Mucosa of descending colon (tissue), 3 donors: ENCODE measurements around the gene FBXO22. TPM values are rescaled to one million over a fixed set of nuclear protein-coding genes. Genes with fewer than 3 reads are reported as not detected.

Experiments used
- ATAC-seq: fragments of 200-7000 bp; cut with Tn5 transposase; one replicate; pipeline ENCODE4 v1.9.1; 2020; ENCODE audit warnings: mild to moderate bottlenecking, moderate library complexity
- DNase-seq, 3 donors: peaks; one replicate each; pipeline ENCODE4 v3.0.0-alpha.2; 2020
- H3K36me3 ChIP-seq: fragments of 200-600 bp; one replicate; pipeline ENCODE4 v1.8.0; 2021; ENCODE audit warnings: low read depth, mild to moderate bottlenecking
- H3K4me1 ChIP-seq: fragments of 200-600 bp; one replicate; pipeline ENCODE4 v1.8.0; 2021; ENCODE audit warnings: low read depth, mild to moderate bottlenecking
- H3K4me3 ChIP-seq: fragments of 200-600 bp; one replicate; pipeline ENCODE4 v1.8.0; 2021; ENCODE audit warnings: mild to moderate bottlenecking
- H3K9me3 ChIP-seq: fragments of 200-600 bp; one replicate; pipeline ENCODE4 v1.8.0; 2021; ENCODE audit warnings: mild to moderate bottlenecking
- CTCF ChIP-seq: fragments of 200-600 bp; IDR thresholded peaks from one replicate; pipeline ENCODE4 v1.8.0; 2022; ENCODE audit warnings: antibody characterized with exemption, mild to moderate bottlenecking
- intact Hi-C, 2 donors: fragments of 100-400 bp; cut with DNase I in 1 of 2; cut with micrococcal nuclease in 1 of 2; formaldehyde crosslinking; loops; one replicate each; pipeline versions ENCODE4 v1.11.0 to v1.11.1; 2022; cut with DNase I, micrococcal nuclease
- total RNA-seq, 3 donors: library from RNA; stranded (reverse); fragmentation: NEBNext Ultra II Directional in 2 of 3; extraction: Animal tissue kit (Norgen Biotek cat#: 25700) in 2 of 3; gene quantifications; one replicate each; pipeline versions ENCODE4 v1.2.1 to v1.2.4, GENCODE V29; 2021 to 2023
- donor health status: DM: no; HTN: no; CAD: no; lungs with moderate emphysema.
- donor health status: DM: no; HTN: no; CAD: no.
- donor health status: DM: no; HTN: yes; CAD: no.

The FBXO22 gene
- total RNA-seq, 3 donors from 2014 or later, result 19.4 to 27.8 (median 20.7) TPM

GRCh38 chr15:75884041-75884440, 19.6 kb upstream of the FBXO22 start:
- intact Hi-C loops, result no loop called here
- DNase-seq, result no peak
- no peaks in the 10 kb centered on the region for H3K36me3 ChIP-seq
- no peaks in the 10 kb centered on the region for H3K4me1 ChIP-seq
- H3K9me3 ChIP-seq, result no peaks in the 10 kb centered on the region
- no peak for ATAC-seq
- H3K4me3 ChIP-seq, result no peak overlapping the region
- no peak for TF ChIP-seq CTCF

GRCh38 chr15:75887178-75887577, 16.5 kb upstream of the FBXO22 start:
- DNase-seq, result no peak
- no peaks in the 10 kb centered on the region for H3K4me1 ChIP-seq
- H3K36me3 ChIP-seq, result no peaks in the 10 kb centered on the region
- no peak for TF ChIP-seq CTCF
- no peak for ATAC-seq
- H3K9me3 ChIP-seq, result no peaks in the 10 kb centered on the region
- no peak overlapping the region for H3K4me3 ChIP-seq
- intact Hi-C loops, result no loop called here

- TF ChIP-seq CTCF, result no peak
- intact Hi-C loops, result no loop called here
- Histone ChIP-seq H3K9me3 (no peaks in the 10 kb centered on the region), H3K4me1 (no peaks in the 10 kb centered on the region), H3K36me3 (no peaks in the 10 kb centered on the region), H3K4me3 (no peak overlapping the region)
- DNase-seq, result no peak
- peak; percentile 23 for ATAC-seq
Measured at GRCh38 chr15:75891895-75892294, 11.8 kb upstream of the FBXO22 start.

GRCh38 chr15:75895731-75896130, 7.9 kb upstream of the FBXO22 start:
- no peak for ATAC-seq
- intact Hi-C loops, result no loop called here

GRCh38 chr15:75900577-75900976, 3.1 kb upstream of the FBXO22 start:
- Histone ChIP-seq H3K4me3 (no peak overlapping the region), H3K4me1 (peaks cover 15% of the 10 kb centered on the region), H3K36me3 (no peaks in the 10 kb centered on the region), H3K9me3 (no peaks in the 10 kb centered on the region)
- no peak for TF ChIP-seq CTCF
- intact Hi-C loops, result no loop called here
- ATAC-seq (no peak), DNase-seq (no peak)

More at GRCh38 chr15:75895731-75896130, 7.9 kb upstream of the FBXO22 start:
- TF ChIP-seq CTCF, result no peak
- Histone ChIP-seq H3K4me1 (no peaks in the 10 kb centered on the region), H3K9me3 (no peaks in the 10 kb centered on the region), H3K4me3 (no peak overlapping the region), H3K36me3 (no peaks in the 10 kb centered on the region)
- no peak for DNase-seq

- intact Hi-C loops, result no loop called here
- TF ChIP-seq CTCF, result no peak
- ATAC-seq (no peak), DNase-seq (no peak)
- Histone ChIP-seq H3K9me3 (no peaks in the 10 kb centered on the region), H3K4me3 (no peak overlapping the region), H3K36me3 (no peaks in the 10 kb centered on the region), H3K4me1 (peaks cover 15% of the 10 kb centered on the region)
Measured at GRCh38 chr15:75902129-75902557, 1.5 kb upstream of the FBXO22 start.
